Measurements from ENCODE around the gene SIM2.

The SIM2 gene

GRCh38 chr21:36700971-36701755 is 2.2 kb downstream of the SIM2 start:
- Histone ChIP-seq H3K9me3 (ENCODE audit: control insufficient read depth in 2 of 2, low read length in 2 of 2) (no peaks in the 10 kb centered on the region), H3K4me1 (ENCODE audit: control insufficient read depth, insufficient read depth, low read length) (peaks cover 54% of the 10 kb centered on the region), H3K36me3 (ENCODE audit: control insufficient read depth in 2 of 2, insufficient read depth in 2 of 2, low read length in 2 of 2) (no peaks in the 10 kb centered on the region), H3K4me3 (ENCODE audit: low read length in 2 of 2) (peak overlapping the region in 1 of 2 donors; percentile 57), H3K27ac (ENCODE audit: low read length) (no peak overlapping the region), H3K9ac (ENCODE audit: low read length in 2 of 2) (no peak overlapping the region), H3K27me3 (ENCODE audit: control insufficient read depth in 1 of 2, insufficient read depth in 2 of 2, low read length in 2 of 2) (peaks cover 81 to 97% of the 10 kb centered on the region in 2 donors)

DNA sequence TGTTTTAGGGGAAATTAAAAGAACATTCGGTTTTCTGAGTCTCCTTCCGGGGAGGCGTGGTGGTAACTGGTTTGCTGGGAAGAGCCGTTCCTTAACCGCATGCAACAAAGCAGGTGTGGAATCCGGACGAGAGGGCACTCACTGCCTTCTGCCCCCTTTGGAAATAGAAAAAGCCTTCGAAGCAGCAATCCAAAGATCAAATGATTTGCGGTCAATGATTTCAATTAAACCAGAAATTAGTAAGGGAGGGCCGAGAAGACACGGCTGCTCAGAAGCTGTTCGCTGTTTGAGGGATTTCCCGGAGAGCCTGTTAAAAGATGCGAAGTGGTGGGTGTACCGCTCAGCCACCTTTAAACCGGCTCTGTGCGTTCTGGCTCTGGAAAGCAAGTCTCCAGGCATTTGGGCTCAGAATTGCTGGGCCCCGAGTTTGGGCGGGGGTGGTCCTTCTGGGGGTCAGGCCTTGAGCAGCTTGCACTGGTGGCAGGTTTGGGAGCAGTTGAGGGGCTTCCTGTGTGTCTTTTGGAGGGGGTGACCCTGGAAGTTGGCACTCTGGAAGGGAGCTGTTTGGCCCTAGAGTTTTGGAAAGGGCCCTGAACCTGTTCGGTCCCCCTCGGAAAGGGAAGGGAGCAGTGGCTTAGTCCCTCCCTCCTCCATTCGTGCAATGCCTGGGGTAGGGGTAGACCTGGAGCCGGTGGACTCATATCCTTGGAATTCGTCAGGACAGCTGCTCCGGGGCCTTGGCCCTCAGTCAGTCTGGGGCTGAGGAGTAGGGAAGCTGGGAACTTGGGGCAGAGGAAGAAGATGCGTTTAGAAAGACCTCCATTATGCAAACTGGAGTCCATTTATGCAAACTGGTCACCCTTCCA is 3.1 kb downstream of the SIM2 start:
- Histone ChIP-seq H3K4me3 (ENCODE audit: low read length in 2 of 2) (peak overlapping the region in 1 of 2 donors; percentile 57), H3K4me1 (ENCODE audit: control insufficient read depth, insufficient read depth, low read length) (peaks cover 57% of the 10 kb centered on the region), H3K27me3 (ENCODE audit: control insufficient read depth in 1 of 2, insufficient read depth in 2 of 2, low read length in 2 of 2) (peaks cover 81 to 97% of the 10 kb centered on the region in 2 donors), H3K36me3 (ENCODE audit: control insufficient read depth in 2 of 2, insufficient read depth in 2 of 2, low read length in 2 of 2) (no peaks in the 10 kb centered on the region), H3K27ac (ENCODE audit: low read length) (no peak overlapping the region), H3K9ac (ENCODE audit: low read length in 2 of 2) (no peak overlapping the region), H3K9me3 (ENCODE audit: control insufficient read depth in 2 of 2, low read length in 2 of 2) (no peaks in the 10 kb centered on the region)

DNA sequence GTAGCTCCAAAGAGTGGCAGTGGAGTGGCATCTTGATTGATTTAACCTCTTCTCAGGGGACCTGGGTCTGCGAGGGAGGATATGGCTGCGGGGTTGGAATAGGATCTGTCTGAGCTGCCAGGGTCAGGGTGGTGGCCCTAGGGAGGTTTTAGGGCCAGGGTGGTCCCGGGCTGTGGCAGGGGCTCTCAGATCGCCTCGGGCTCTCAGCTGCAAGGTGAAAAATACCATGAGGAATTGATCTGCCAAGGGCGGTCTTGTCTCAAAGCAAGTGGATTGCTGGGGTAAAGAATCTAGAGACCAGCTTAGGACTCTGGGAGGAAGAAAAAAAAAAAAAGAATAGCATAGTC is 3.7 kb downstream of the SIM2 start:
- Histone ChIP-seq H3K27ac (ENCODE audit: low read length) (no peak overlapping the region), H3K4me1 (ENCODE audit: control insufficient read depth, insufficient read depth, low read length) (peaks cover 52% of the 10 kb centered on the region), H3K9me3 (ENCODE audit: control insufficient read depth in 2 of 2, low read length in 2 of 2) (no peaks in the 10 kb centered on the region), H3K27me3 (ENCODE audit: control insufficient read depth in 1 of 2, insufficient read depth in 2 of 2, low read length in 2 of 2) (peaks cover 82 to 97% of the 10 kb centered on the region in 2 donors), H3K4me3 (ENCODE audit: low read length in 2 of 2) (no peak overlapping the region), H3K9ac (ENCODE audit: low read length in 2 of 2) (no peak overlapping the region), H3K36me3 (ENCODE audit: control insufficient read depth in 2 of 2, insufficient read depth in 2 of 2, low read length in 2 of 2) (no peaks in the 10 kb centered on the region)

DNA sequence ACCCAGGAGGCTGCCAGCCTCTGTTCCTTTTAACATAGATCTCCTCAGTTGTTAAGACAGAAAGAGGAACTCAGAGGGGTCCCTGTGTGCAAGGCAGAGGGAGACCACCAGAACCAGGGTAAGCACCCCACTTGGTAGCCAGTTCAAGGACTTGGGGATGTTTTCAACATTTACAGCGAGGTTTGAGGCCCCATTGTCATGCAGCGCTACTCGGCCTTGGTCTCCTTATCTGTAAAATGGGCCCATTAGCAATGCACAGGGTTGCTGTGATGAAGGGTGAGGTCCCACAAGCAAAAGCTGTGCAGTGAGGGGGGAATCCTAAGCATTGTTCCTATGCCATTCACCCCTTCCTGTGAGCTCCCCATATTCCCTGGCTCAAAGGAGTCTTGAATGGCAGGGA is 4.2 kb downstream of the SIM2 start:
- Histone ChIP-seq H3K27me3 (ENCODE audit: control insufficient read depth in 1 of 2, insufficient read depth in 2 of 2, low read length in 2 of 2) (peaks cover 80 to 97% of the 10 kb centered on the region in 2 donors), H3K27ac (ENCODE audit: low read length) (no peak overlapping the region), H3K9ac (ENCODE audit: low read length in 2 of 2) (no peak overlapping the region), H3K4me1 (ENCODE audit: control insufficient read depth, insufficient read depth, low read length) (peaks cover 52% of the 10 kb centered on the region), H3K9me3 (ENCODE audit: control insufficient read depth in 2 of 2, low read length in 2 of 2) (no peaks in the 10 kb centered on the region), H3K36me3 (ENCODE audit: control insufficient read depth in 2 of 2, insufficient read depth in 2 of 2, low read length in 2 of 2) (no peaks in the 10 kb centered on the region), H3K4me3 (ENCODE audit: low read length in 2 of 2) (no peak overlapping the region)

GRCh38 chr21:36703626-36704280 is 4.8 kb downstream of the SIM2 start:
- peaks cover 82 to 97% of the 10 kb centered on the region in 2 donors for H3K27me3 ChIP-seq (ENCODE audit: control insufficient read depth in 1 of 2, insufficient read depth in 2 of 2, low read length in 2 of 2)
- no peak overlapping the region for H3K27ac ChIP-seq (ENCODE audit: low read length)
- peaks cover 53% of the 10 kb centered on the region for H3K4me1 ChIP-seq (ENCODE audit: control insufficient read depth, insufficient read depth, low read length)
- H3K9ac ChIP-seq (ENCODE audit: low read length in 2 of 2): no peak overlapping the region
- no peaks in the 10 kb centered on the region for H3K9me3 ChIP-seq (ENCODE audit: control insufficient read depth in 2 of 2, low read length in 2 of 2)
- no peaks in the 10 kb centered on the region for H3K36me3 ChIP-seq (ENCODE audit: control insufficient read depth in 2 of 2, insufficient read depth in 2 of 2, low read length in 2 of 2)
- no peak overlapping the region for H3K4me3 ChIP-seq (ENCODE audit: low read length in 2 of 2)

DNA sequence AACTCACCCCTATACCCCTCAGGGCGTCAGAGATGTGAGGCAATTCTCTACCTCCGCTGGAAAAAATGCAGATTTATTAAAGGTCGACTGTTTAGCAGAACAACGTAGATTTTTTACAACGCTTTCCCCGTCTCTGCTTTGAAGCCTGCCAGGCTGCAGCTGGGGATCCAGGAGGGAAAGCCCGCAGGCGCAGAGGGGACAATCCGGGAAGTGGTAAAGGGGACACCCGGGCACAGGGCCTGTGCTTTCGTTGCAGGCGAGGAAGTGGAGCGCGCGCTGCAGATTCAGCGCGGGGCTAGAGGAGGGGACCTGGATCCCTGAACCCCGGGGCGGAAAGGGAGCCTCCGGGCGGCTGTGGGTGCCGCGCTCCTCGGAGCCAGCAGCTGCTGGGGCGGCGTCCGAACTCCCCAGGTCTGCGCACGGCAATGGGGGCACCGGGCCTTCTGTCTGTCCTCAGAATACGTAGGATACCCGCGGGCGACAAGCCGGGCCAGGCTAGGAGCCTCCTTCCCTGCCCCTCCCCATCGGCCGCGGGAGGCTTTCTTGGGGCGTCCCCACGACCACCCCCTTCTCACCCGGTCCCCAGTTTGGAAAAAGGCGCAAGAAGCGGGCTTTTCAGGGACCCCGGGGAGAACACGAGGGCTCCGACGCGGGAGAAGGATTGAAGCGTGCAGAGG is 5.5 kb downstream of the SIM2 start:
- Histone ChIP-seq H3K9ac (ENCODE audit: low read length in 2 of 2) (no peak overlapping the region), H3K27ac (ENCODE audit: low read length) (no peak overlapping the region), H3K9me3 (ENCODE audit: control insufficient read depth in 2 of 2, low read length in 2 of 2) (no peaks in the 10 kb centered on the region), H3K36me3 (ENCODE audit: control insufficient read depth in 2 of 2, insufficient read depth in 2 of 2, low read length in 2 of 2) (no peaks in the 10 kb centered on the region), H3K4me3 (ENCODE audit: low read length in 2 of 2) (no peak overlapping the region), H3K4me1 (ENCODE audit: control insufficient read depth, insufficient read depth, low read length) (peaks cover 49% of the 10 kb centered on the region), H3K27me3 (ENCODE audit: control insufficient read depth in 1 of 2, insufficient read depth in 2 of 2, low read length in 2 of 2) (peaks cover 87 to 99% of the 10 kb centered on the region in 2 donors)

- H3K9ac ChIP-seq (ENCODE audit: low read length in 2 of 2): no peak overlapping the region
- no peaks in the 10 kb centered on the region for H3K9me3 ChIP-seq (ENCODE audit: control insufficient read depth in 2 of 2, low read length in 2 of 2)
- peak overlapping the region in 1 of 2 donors; percentile 40 for H3K4me3 ChIP-seq (ENCODE audit: low read length in 2 of 2)
- H3K27ac ChIP-seq (ENCODE audit: low read length): no peak overlapping the region
- peaks cover 42% of the 10 kb centered on the region for H3K4me1 ChIP-seq (ENCODE audit: control insufficient read depth, insufficient read depth, low read length)
- no peaks in the 10 kb centered on the region for H3K36me3 ChIP-seq (ENCODE audit: control insufficient read depth in 2 of 2, insufficient read depth in 2 of 2, low read length in 2 of 2)
- H3K27me3 ChIP-seq (ENCODE audit: control insufficient read depth in 1 of 2, insufficient read depth in 2 of 2, low read length in 2 of 2): peaks cover 91 to 99% of the 10 kb centered on the region in 2 donors
These were observed 6.2 kb downstream of the SIM2 start for GRCh38 chr21:36704958-36705678.

GRCh38 chr21:36705679-36706481 is 7.0 kb downstream of the SIM2 start:
- no peaks in the 10 kb centered on the region for H3K36me3 ChIP-seq (ENCODE audit: control insufficient read depth in 2 of 2, insufficient read depth in 2 of 2, low read length in 2 of 2)
- no peak overlapping the region for H3K27ac ChIP-seq (ENCODE audit: low read length)
- H3K9me3 ChIP-seq (ENCODE audit: control insufficient read depth in 2 of 2, low read length in 2 of 2): no peaks in the 10 kb centered on the region
- no peak overlapping the region for H3K4me3 ChIP-seq (ENCODE audit: low read length in 2 of 2)
- H3K4me1 ChIP-seq (ENCODE audit: control insufficient read depth, insufficient read depth, low read length): peaks cover 39% of the 10 kb centered on the region
- peaks cover 92 to 100% of the 10 kb centered on the region in 2 donors for H3K27me3 ChIP-seq (ENCODE audit: control insufficient read depth in 1 of 2, insufficient read depth in 2 of 2, low read length in 2 of 2)
- no peak overlapping the region for H3K9ac ChIP-seq (ENCODE audit: low read length in 2 of 2)

DNA sequence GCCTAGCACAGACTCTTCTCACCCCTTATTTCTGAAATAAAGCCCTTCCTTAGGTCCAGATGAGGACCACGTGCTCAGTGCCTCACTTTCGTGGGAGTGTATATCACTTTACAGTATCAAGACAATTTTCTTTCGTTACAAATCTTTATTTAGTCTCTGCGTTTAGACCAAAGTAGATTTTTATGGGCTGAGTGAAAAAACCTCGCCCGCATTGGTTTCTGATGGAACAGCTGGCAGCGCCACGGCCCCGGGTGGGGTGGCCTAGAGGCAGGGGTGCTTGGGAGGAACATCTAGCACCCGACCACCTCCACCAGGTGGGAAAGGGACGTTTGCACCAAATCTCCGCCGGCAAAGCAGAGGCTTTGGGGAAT is 7.6 kb downstream of the SIM2 start:
- H3K9me3 ChIP-seq (ENCODE audit: control insufficient read depth in 2 of 2, low read length in 2 of 2): no peaks in the 10 kb centered on the region
- no peaks in the 10 kb centered on the region for H3K36me3 ChIP-seq (ENCODE audit: control insufficient read depth in 2 of 2, insufficient read depth in 2 of 2, low read length in 2 of 2)
- H3K27me3 ChIP-seq (ENCODE audit: control insufficient read depth in 1 of 2, insufficient read depth in 2 of 2, low read length in 2 of 2): peaks cover 89 to 100% of the 10 kb centered on the region in 2 donors
- no peak overlapping the region for H3K9ac ChIP-seq (ENCODE audit: low read length in 2 of 2)
- peaks cover 33% of the 10 kb centered on the region for H3K4me1 ChIP-seq (ENCODE audit: control insufficient read depth, insufficient read depth, low read length)
- no peak overlapping the region for H3K4me3 ChIP-seq (ENCODE audit: low read length in 2 of 2)
- H3K27ac ChIP-seq (ENCODE audit: low read length): no peak overlapping the region
